Fibroblast of skin of scalp (primary cell): ENCODE results near the gene BCL3.
"Not testable (repeated sequence)": the region's sequence is repeated elsewhere in the genome, so short reads cannot be mapped to it uniquely, and the experiment has no call there.

Experiments used
- DNase-seq: peaks from one replicate; pipeline ENCODE4 v3.0.0-alpha.2; 2013

BCL3 gene

DNA sequence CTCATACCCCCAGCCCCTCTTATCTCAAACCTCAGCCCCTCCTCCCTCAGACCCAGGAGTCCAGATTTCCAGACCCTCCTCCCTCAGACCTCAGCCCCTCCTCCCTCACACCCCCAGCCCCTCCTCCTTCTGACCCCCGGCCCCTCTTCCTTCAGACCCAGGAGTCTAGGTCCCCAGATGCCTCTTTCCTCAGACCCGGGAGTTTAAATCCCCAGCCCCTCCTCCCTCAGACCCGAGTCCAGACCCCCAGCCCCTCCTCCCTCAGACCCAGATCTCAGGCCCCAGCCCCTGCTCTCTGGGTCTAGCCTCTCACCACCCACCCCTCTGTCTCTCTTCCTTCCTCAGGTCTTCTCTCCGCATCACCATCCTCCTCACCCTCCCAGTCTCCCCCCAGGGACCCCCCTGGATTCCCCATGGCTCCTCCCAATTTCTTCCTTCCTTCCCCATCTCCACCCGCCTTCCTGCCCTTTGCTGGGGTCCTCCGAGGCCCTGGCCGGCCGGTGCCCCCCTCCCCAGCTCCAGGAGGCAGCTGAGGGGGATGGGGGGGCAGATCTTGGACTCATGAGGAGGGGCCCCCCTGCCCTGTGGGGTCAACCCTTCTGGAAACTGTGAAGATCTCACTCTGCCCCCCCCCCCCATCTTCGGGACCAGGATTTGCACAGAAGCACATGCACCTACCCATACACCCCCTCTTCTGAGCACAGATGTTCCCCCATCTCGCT lies 10.7 kb downstream of the BCL3 start:
- no peak for DNase-seq

DNA sequence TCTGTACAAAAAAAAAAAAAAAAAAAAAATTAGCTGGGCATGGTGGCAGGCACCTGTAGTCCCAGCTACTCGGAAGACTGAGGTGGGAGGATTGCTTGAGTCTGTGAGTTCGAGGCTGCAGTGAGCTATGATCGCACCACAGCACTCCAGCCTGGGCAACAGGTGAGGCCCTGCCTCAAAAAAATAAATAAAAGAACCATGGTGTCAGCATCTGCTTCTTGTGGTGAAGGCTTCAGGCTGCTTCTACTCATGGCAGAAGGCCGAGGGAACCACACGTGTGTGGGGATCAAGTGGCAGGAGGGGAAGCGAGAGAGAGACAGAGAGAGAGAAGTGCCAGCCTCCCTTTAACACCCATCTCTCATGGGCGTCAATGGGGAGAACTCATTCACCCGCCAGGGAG lies 13.5 kb downstream of the BCL3 start:
- DNase-seq = no peak

DNA sequence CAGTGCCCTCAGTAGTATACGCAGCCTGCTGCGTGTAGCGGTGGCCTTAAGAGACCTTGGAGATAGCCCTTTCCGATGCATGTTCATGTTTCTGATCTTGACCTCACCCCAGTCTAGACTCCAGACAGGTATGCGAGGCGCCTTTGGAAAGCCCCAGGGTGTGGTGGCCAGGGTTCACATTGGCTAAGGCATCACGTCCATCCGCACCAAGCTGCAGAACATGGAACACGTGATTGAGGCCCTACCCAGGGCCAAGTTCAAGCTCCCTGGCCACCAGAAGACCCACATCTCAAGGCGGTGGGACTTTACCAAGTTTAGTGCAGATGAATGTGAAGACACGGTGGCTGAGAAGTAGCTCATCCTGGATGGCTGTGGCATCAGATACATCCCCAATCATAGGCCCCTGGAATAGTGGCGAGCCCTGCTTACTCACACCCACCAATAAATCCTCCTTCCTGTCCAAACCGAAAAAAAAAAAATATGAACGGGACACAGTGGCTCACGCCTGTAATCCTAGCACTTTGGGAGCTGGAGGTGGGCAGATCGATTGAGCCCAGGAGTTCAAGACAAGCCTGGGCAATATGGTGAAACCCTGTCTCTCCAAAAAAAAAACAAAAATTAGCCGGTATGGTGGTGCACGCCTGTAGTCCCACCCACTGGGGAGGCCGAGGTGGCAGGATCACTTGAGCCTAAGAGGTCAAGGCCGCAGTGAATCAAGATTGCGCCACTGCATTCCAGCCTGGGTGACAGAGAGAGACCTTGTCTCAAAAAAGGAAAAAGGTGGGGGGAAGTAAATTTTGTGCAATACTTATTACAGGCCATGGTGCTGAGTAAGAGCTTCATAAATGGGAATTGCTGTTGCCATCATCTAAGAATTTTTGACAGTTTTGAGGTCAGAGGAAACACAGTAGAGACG lies 16.8 kb downstream of the BCL3 start:
- no peak for DNase-seq

DNA sequence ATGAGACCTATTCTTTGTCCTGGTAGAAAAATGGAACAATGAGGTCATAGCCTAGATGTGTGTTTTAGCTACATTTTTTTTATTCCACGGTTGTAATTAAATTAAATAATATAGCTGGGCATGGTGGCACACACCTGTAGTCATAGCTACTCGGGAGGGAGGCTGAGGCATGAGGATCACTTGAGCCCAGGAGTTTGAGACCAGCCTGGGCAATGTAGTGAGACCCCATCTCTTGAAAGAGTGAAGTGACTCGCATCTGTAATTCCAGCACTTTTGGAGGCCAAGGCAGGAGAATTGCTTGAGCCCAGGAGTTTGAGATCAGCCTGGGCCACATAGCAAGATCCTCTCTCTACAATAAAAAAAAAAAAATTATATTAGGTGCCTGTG lies 17.4 kb downstream of the BCL3 start:
- no peak for DNase-seq

DNA sequence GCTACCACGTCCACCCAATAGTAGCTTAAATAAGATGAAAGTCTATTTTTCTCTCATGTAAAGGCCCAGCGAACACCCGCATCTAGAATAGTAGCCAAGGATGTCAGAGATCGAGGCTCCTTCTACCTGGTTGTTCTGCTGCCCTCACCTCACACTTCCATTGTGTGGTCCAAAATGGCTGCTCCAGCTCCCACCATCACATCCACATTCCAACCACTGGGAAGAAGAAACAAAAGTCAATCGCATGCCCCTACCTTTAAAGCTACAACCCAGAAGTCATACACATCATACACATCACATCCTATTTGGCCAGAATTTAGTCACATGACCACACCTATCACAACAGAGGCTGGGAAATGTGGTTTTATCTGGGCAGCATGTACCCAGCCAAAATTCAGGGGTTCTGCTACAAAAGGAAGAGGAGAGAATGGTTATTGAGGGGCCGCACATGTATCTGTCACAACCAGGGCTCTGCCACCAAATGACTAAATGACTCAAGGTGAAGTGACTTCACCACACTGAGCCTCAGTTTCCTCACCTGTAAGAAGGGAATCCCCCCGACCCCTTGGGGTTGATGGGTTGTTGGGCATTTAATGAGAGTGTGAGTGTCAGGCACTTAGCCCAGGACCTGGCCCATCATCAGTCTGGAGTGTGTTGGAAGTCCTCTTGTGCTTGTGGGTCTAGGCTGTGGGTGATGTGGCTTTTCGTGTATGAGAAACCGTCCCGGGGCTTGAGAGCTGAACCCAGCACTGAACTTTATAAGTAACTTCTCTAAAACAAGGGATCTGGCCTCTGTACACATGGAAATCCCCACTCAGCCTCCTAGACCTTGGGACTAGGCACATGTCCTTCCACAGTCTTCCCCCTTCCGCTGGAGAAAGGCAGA lies 19.0 kb downstream of the BCL3 start:
- DNase-seq = no peak

DNA sequence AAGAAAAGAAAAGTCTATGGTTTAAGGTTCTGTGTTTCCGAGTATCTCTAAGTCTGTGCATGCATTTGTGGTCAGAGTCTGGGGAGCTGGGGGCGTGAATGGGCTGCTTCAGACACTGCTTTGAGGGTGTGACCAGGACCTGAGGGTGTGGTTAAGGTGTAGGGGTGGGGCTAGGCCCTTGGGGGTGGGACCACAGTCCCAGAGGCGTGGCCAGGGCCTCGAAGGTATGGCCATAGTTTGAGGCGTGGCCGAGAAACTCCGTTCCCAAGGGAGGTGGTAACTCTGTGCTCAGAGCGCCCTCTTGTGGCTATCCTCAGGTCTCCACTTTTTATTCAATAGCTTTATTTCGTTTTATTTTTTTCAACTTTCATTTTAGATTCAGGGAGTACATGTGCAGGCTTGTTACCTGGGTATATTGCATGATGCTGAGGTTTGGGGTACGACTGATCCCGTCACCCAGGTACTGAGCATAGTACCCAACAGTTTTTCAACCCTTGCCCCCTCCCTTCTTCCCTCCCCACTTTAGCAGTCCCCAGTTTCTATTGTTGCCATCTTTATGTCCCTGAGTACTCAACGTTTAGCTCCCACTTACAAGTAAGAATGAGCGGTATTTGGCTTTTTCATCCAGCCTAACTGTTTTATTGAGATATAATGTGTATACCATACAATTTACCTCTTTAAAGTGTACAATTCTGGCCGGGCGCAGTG lies 22.2 kb downstream of the BCL3 start:
- DNase-seq = peak; percentile 91

DNA sequence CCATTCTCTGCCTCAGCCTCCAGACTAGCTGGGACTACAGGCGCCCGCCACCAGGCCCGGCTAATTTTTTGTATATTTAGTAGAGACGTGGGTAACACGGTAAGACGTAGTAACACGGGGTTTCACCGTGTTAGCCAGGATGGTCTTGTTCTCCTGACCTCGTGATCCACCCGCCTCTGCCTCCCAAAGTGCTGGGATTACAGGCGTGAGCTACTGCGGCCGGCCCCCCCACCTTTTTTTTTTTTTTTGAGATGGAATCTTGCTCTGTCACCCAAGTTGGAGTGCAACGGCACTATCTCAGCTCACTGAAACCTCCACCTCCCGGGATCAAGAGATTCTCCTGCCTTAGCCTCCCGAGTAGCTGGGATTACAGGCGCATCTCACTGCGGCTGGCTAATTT lies 23.6 kb downstream of the BCL3 start:
- not testable (repeated sequence) for DNase-seq

DNA sequence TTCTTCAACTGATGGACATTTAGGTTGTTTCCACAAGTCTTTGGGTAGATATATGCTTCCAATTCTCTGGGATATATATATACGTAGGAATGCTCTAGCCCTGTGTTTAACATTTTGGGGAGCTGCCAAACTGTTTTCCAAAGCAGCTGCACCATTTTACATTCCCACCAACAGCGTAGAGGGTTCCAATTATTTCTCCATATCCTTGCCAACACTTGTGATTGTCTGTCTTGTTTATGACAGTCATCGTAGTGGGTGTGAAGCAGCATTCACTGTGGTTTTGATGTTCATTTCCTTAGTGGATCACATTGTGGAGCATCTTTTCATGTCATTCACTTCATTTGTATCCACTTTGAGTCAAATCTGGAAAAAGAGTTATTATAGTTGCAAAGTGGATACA lies 24.5 kb downstream of the BCL3 start:
- peak; percentile 54 for DNase-seq

DNA sequence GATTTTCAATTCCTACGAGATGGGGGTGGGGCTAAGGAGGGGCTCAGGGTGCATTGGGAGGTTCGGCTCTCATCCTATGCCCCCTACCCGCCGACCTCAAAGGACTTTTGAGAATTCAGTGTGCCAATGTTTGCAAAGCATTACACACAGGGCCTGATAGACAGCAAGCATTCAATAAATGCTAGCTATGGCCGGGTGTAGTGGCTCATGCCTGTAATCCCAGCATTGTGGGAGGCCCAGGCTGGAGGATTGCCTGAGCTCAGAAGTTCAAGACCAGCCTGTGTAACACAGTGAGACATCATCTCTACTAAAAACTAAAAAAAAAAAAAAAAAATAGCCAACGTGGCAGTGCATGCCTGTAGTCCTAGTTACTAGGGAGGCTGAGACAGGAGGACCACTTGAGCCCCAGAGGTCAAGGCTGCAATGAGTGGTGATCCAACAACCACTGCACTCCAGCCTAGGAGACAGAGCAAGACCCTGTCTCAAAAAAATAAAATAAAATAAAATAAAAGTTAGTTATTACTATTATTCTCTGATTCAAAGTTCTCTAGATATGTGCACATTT lies 27.2 kb downstream of the BCL3 start:
- no peak for DNase-seq

DNA sequence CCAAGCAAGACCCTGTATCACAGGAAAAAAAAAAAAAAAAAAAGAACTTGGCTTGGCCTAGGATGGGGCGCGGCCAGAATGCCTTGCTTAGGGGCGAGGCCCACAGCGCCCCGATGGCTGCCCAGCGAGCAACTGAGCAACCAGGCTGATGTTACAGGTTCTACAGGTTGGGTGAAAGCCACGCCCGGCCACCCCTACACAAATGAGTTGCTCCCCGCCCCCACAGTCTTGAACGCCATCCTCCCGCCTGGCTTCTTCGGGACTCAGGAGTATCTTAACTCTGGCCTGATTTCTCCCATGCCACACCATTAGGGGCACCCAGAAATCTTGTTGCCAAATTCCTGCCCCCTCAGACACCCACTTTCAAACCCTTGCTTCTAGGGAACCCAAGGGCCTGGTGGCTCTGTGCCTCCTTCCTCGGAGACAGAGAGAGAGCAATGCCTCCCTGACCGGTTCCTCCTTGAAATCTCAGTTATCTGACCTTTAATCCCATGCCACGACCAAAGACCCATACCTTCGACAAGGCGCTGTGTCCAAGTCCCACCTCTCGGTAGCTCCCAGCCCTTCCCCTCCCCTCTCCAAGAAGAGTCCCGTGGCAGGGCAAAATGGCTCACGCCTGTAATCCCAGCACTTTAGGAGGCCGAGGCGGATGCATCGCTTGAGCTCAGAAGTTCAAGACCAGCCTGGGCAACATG lies 28.0 kb downstream of the BCL3 start:
- no peak for DNase-seq

DNA sequence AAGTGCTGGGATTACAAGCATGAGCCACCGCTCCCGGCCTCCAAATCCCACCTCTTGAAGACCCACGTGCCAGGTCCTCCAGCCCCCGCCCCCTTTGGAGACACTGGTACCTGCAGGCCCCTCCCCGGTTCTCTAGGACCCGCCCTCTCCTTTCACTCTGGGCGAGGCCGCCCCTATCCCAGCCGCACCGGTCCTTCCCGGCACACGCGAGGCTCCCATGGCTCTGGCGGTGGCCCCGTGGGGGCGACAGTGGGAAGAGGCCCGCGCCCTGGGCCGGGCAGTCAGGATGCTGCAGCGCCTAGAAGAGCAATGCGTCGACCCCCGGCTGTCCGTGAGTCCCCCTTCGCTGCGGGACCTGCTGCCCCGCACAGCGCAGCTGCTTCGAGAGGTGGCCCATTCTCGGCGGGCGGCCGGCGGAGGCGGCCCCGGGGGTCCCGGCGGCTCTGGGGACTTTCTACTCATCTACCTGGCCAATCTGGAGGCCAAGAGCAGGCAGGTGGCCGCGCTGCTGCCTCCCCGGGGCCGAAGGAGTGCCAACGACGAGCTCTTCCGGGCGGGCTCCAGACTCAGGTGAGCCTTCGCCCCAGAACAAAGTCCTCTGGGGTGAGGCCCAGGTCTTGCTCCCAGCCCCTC lies 29.3 kb downstream of the BCL3 start, which contains the start of gene CBLC:
Gene CBLC (plus strand): TSS at position 176 of the 633 bp plus-strand sequence. CDS start 42 bp downstream, at position 218.
- no peak for DNase-seq

DNA sequence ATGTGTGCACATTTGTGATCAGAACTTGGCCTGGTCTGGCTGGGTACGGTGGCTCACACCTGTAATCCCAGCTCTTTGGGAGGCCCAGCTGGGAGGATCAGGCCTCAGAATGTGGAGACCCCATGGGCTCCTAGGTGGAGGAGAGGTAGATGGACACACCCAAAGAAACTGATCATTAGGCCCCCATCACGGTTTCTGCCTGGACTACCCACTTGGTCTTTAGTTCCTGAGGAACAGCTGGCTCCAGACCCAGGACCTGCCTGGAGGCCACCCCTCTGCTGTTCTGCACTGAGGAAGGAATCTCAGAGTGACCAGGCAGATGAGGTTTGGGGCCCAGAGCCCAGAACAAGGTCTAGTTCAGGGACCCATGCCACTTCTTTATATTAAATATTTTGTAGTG lies 30.6 kb downstream of the BCL3 start:
- DNase-seq = no peak

DNA sequence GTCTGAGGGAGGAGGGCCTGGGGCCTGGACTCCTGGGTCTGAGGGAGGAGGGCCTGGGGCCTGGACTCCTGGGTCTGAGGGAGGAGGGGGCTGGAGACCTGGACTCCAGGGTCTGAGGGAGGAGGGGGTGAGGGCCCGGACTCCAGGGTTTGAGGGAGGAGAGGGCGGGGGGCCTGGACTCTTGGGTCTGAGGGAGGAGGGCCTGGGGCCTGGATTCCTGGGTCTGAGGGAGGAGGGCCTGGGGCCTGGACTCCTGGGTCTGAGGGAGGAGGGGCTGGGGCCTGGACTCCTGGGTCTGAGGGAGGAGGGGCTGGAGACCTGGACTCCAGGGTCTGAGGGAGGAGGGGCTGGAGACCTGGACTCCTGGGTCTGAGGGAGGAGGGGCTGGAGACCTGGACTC lies 33.2 kb downstream of the BCL3 start:
- not testable (repeated sequence) for DNase-seq

DNA sequence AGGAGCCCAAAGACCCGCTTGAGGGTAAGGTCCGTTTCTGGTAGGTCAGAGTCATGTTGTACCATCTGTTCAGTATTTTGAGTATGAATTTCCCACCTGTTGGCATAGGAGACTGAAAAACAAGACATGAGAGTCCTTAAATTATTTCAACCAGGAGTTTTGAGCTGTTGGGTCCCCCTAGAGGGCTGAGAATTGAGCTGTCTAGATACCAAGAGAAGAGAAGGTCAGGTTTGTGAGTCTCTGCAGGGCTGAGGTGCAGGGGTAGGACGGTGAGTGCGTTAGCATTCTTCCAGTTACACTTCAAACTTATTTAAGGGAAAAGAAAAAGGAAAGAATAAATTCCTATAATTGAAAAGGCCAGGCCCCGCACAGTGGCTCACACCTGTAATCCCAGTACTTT lies 34.2 kb downstream of the BCL3 start:
- no peak for DNase-seq

DNA sequence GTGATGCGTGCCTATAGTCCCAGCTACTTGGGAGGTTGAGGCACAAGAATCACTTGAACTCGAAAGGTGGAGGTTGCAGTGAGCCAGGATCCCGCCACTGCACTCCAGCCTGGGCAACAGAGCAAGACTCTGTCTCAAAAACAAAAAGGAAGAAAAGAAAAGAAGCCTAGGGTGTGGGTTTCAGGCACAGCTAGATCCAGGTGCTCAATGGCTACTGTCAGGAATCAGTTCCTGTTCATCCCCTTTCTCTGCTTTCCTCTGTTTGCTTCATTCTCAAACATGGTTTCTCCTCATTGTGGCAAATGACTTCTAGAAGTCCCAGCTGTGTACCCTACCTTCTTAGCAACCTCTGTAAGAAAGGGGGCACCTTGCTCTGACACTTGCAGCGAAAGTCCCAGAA lies 35.0 kb downstream of the BCL3 start:
- DNase-seq = no peak

DNA sequence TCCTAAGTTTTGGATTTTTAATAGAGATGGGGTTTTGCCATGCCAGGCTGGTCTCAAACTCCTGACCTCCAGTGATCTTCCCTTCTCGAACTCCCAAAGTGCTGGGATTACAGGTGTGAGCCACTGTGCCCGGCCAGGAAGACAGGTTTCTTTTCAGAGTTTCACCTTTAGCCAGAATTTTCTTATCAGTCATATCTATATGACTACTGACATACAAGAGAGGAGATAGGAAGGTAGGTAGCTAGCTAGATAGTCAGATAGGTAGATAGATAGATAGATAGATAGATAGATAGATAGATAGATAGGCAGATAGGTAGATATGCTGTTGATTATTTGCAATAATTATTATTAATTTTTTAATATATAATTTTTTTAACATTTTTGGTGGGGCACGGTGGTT lies 36.8 kb downstream of the BCL3 start:
- DNase-seq = no peak

DNA sequence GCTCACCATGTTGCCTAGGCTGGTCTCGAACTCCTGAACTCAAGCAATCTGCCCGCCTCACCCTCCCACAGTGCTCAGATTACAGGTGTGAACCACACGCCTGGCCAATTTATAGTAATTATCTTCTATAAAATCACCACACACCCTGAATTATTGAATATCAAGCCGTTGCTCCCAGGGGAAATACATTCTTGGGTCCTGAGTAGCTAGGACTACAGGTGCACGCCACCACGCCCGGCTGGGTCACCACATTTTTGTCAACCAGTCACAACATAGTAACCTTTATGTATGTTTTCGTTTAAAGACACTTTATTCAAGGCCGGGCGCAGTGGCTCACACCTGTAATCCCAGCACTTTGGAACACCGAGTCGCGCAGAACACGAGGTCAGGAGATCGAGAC lies 37.5 kb downstream of the BCL3 start:
- DNase-seq = no peak

DNA sequence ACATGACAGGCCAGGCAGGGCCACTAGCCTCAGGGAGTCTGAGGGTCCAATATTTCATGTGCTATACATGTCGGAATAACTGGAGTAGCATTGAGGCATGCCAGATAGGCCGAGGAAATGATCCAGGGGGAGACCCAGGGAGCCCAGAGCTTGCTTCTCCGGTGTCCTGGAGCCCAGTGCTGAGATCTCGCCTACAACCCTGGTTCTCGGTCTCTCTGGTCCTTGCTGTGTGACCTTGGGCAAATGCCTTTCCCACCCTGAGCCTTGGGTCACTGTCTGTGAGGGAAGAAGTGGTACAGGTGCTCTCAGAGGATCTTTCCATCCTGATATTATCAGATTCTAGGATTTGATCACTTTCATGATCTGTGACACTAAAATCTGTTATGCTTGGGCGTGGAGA lies 40.5 kb downstream of the BCL3 start:
- DNase-seq = no peak

DNA sequence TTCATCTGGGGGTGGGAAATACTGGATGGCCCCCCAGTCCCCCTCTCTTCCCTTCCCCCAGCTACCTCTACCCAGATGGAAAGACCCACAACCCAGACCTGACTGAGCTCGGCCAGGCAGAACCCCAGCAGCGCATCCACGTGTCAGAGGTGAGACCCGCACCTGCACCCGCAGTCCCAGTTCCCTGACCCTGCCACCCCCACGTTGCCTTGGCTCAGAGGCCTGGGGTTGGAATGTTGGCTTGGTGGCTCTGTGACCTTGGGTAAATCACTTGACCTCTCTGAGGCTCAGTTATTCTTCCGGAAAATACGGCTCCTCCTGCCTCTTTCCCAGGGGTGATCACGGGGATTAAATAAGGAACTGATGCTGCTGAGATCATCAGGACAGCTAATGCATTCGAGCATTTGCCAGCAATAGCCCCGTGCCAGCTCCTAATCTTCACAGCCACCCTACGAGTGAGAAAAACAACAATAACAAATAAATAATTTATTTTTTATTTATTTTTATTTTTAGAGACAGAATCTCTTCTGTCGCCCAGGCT lies 41.5 kb downstream of the BCL3 start:
- DNase-seq = no peak

DNA sequence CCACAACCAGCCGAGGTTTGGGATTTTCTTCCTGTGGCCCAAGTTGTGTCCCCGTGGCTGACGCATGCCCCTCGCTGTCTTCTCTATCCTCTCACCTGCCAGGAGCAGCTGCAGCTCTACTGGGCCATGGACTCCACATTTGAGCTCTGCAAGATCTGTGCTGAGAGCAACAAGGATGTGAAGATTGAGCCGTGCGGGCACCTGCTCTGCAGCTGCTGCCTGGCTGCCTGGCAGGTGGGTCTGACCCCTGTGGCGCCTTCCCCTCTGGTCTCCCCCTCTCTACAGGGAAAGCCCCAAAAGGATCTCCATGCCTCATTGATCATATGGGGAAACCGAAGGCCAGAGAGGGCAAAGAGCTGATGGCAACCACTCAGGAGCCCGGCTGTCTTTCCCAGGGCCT lies 43.8 kb downstream of the BCL3 start:
- DNase-seq = no peak
